Lower lobe of right lung (tissue), 2 donors: ENCODE data around the gene CCDC92. TPM values are rescaled to one million over a fixed set of nuclear protein-coding genes. Genes with fewer than 3 reads are reported as not detected.
A peak's percentile ranks its signal among the peaks of the same experiment; 100 is the strongest.

Source experiments
- ATAC-seq, 2 donors: fragments of 200-7000 bp; cut with Tn5 transposase; one replicate each; pipeline ENCODE4 v1.9.1; 2020 to 2022; ENCODE audit warnings: mild to moderate bottlenecking in 2 of 2, moderate library complexity in 2 of 2
- DNase-seq: peaks from one replicate; pipeline ENCODE4 v3.0.0-alpha.2; 2020
- H3K27ac ChIP-seq: fragments of 200-600 bp; one replicate; pipeline ENCODE4 v1.8.0; 2022
- H3K27me3 ChIP-seq: fragments of 200-600 bp; one replicate; pipeline ENCODE4 v1.8.0; 2022; ENCODE audit warnings: low read depth
- H3K36me3 ChIP-seq: fragments of 200-600 bp; one replicate; pipeline ENCODE4 v1.8.0; 2022; ENCODE audit warnings: mild to moderate bottlenecking
- H3K4me1 ChIP-seq: fragments of 200-600 bp; one replicate; pipeline ENCODE4 v1.8.0; 2022
- H3K4me3 ChIP-seq: fragments of 200-600 bp; one replicate; pipeline ENCODE4 v1.8.0; 2022; ENCODE audit warnings: mild to moderate bottlenecking
- H3K9me3 ChIP-seq: fragments of 200-600 bp; one replicate; pipeline ENCODE4 v1.8.0; 2022
- intact Hi-C: fragments of 100-400 bp; cut with DNase I; formaldehyde crosslinking; loops from one replicate; pipeline ENCODE4 v1.11.0; 2022
- total RNA-seq: library from RNA; stranded (reverse); fragmentation: NEBNext Ultra II Directional; extraction: Animal tissue kit (Norgen Biotek cat#: 25700); gene quantifications from one replicate; pipeline ENCODE4 v1.2.1, GENCODE V29; 2021
- TF ChIP-seq, protein P1 (sequence below): fragments of 200-600 bp; IDR thresholded peaks from one replicate; pipeline ENCODE4 v1.8.0; 2022; ENCODE audit warnings: antibody characterized with exemption, mild to moderate bottlenecking
- donor health status: DM: no; HTN: yes; CAD: no; lungs with severe emphysema.

Gene CCDC92
- total RNA-seq, 1 donor from 2014 or later, result 47.6 TPM

GRCh38 chr12:124000111-124000510 is 27.5 kb upstream of the CCDC92 start:
- TF ChIP-seq, protein P1, sequence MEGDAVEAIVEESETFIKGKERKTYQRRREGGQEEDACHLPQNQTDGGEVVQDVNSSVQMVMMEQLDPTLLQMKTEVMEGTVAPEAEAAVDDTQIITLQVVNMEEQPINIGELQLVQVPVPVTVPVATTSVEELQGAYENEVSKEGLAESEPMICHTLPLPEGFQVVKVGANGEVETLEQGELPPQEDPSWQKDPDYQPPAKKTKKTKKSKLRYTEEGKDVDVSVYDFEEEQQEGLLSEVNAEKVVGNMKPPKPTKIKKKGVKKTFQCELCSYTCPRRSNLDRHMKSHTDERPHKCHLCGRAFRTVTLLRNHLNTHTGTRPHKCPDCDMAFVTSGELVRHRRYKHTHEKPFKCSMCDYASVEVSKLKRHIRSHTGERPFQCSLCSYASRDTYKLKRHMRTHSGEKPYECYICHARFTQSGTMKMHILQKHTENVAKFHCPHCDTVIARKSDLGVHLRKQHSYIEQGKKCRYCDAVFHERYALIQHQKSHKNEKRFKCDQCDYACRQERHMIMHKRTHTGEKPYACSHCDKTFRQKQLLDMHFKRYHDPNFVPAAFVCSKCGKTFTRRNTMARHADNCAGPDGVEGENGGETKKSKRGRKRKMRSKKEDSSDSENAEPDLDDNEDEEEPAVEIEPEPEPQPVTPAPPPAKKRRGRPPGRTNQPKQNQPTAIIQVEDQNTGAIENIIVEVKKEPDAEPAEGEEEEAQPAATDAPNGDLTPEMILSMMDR, result no peak
- ATAC-seq (no peak), DNase-seq (no peak)
- Histone ChIP-seq H3K27me3 (no peaks in the 10 kb centered on the region), H3K36me3 (peaks cover 67% of the 10 kb centered on the region), H3K9me3 (no peaks in the 10 kb centered on the region), H3K4me3 (no peak overlapping the region), H3K4me1 (peaks cover 31% of the 10 kb centered on the region), H3K27ac (no peak overlapping the region)
- intact Hi-C loops, result no loop called here

GRCh38 chr12:123998991-123999359 is 26.3 kb upstream of the CCDC92 start:
- no peak for DNase-seq
- H3K4me1 ChIP-seq, result peaks cover 30% of the 10 kb centered on the region

DNA sequence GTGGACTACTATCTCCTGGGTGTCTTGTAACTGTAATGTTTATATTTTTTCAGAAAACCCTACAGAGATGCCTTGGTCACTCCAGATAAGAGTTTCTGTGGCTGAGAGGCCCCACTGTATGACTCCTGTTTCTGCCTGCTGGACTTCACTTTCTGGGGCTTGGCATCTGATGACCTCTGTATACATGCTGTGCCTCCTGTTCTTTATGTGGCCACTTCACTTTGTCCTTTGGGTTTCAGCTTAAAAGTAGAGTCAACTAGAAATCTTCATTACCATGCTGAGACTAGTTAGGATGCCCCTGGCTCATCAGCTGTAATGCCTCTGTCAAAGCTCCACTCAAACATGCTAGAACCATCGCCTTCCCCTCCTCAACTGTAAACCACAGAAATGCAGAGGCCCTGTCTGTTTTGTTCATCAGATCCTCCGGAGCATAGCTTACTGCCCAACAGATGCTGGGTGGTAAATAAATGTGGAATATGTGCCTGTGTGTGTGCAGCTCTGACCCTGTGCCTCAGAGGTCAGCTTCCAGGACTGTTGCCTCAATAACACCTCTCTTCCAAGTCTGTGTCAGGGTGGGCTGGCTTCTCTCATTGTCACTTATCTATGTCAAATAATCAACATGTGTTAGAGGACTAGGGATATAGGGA is 25.8 kb upstream of the CCDC92 start:
- Histone ChIP-seq H3K27ac (no peak overlapping the region), H3K36me3 (peaks cover 53% of the 10 kb centered on the region), H3K4me1 (peaks cover 25% of the 10 kb centered on the region), H3K27me3 (no peaks in the 10 kb centered on the region), H3K4me3 (no peak overlapping the region), H3K9me3 (no peaks in the 10 kb centered on the region)
- TF ChIP-seq, protein P1, result no peak
- intact Hi-C loops, result no loop called here
- ATAC-seq (peak in 1 of 2 donors; percentile 64), DNase-seq (no peak)

More at GRCh38 chr12:123998991-123999359, 26.3 kb upstream of the CCDC92 start:
- Histone ChIP-seq H3K9me3 (no peaks in the 10 kb centered on the region), H3K36me3 (peaks cover 56% of the 10 kb centered on the region), H3K27me3 (no peaks in the 10 kb centered on the region), H3K27ac (no peak overlapping the region), H3K4me3 (no peak overlapping the region)
- TF ChIP-seq, protein P1, result no peak
- no peak for ATAC-seq
- intact Hi-C loops, result no loop called here

GRCh38 chr12:123997908-123998307 is 25.3 kb upstream of the CCDC92 start:
- Histone ChIP-seq H3K4me3 (no peak overlapping the region), H3K27me3 (no peaks in the 10 kb centered on the region), H3K9me3 (no peaks in the 10 kb centered on the region), H3K36me3 (peaks cover 54% of the 10 kb centered on the region), H3K4me1 (peaks cover 22% of the 10 kb centered on the region), H3K27ac (no peak overlapping the region)
- no peak for ATAC-seq
- intact Hi-C loops, result no loop called here
- DNase-seq, result no peak
- TF ChIP-seq, protein P1, result no peak

GRCh38 chr12:123997033-123997822 is 24.6 kb upstream of the CCDC92 start:
- ATAC-seq, result no peak
- no peak for DNase-seq
- Histone ChIP-seq H3K27ac (no peak overlapping the region), H3K36me3 (peaks cover 57% of the 10 kb centered on the region), H3K9me3 (no peaks in the 10 kb centered on the region), H3K4me3 (no peak overlapping the region), H3K4me1 (peaks cover 15% of the 10 kb centered on the region), H3K27me3 (no peaks in the 10 kb centered on the region)
- TF ChIP-seq, protein P1, result no peak
- intact Hi-C loops, result no loop called here
